SK-N-SH treated with all-trans-retinoic acid at 6 μM for 48 hours (cell line): ENCODE data around the gene SLC29A3.
A peak's percentile ranks its signal among the peaks of the same experiment; 100 is the strongest.

Experiments used
- ATAC-seq: fragments of 200-7000 bp; cut with Tn5 transposase; 3 replicates; pipeline ENCODE4 v1.9.1; 2020; ENCODE audit warnings: mild to moderate bottlenecking, moderate library complexity
- ARNTL ChIP-seq: fragments of 450-650 bp; formaldehyde crosslinking; IDR thresholded peaks from 2 replicates; pipeline ENCODE4 v1.5.0; 2020; ENCODE audit warnings: low read depth, mild to moderate bottlenecking, moderate library complexity, borderline replicate concordance
- BACH2 ChIP-seq: fragments of 250-450 bp; sonication (Bioruptor Pico); IDR thresholded peaks from 2 replicates; pipeline ENCODE4 v1.9.0; 2021; ENCODE audit warnings: mild to moderate bottlenecking, borderline replicate concordance
- CREB5 ChIP-seq: fragments of 250-450 bp; sonication (Bioruptor Pico); IDR thresholded peaks from 2 replicates; pipeline ENCODE4 v1.5.1; 2020; ENCODE audit warnings: low read depth, mild to moderate bottlenecking, moderate library complexity
- CSDC2 ChIP-seq: fragments of 250-450 bp; sonication (Bioruptor Pico); IDR thresholded peaks from 2 replicates; pipeline ENCODE4 v1.5.0; 2020; ENCODE audit warnings: mild to moderate bottlenecking, moderate library complexity
- ESRRG ChIP-seq: fragments of 250-450 bp; sonication (Bioruptor Pico); IDR thresholded peaks from 2 replicates; pipeline ENCODE4 v1.6.1; 2021; ENCODE audit warnings: mild to moderate bottlenecking
- GLIS3 ChIP-seq: fragments of 250-450 bp; sonication (Bioruptor Pico); IDR thresholded peaks from 2 replicates; pipeline ENCODE4 v1.5.0; 2020; ENCODE audit warnings: mild to moderate bottlenecking, moderate library complexity
- ISL1 ChIP-seq: fragments of 250-450 bp; sonication (Bioruptor Pico); IDR thresholded peaks from 2 replicates; pipeline ENCODE4 v2.1.2; 2022; ENCODE audit warnings: mild to moderate bottlenecking, moderate library complexity
- OSR1 ChIP-seq: fragments of 250-450 bp; sonication (Bioruptor Pico); IDR thresholded peaks from 2 replicates; pipeline ENCODE4 v1.8.0; 2022; ENCODE audit warnings: moderate library complexity, mild to moderate bottlenecking, inconsistent platforms
- POU6F1 ChIP-seq: fragments of 250-450 bp; sonication (Bioruptor Pico); IDR thresholded peaks from 2 replicates; pipeline ENCODE4 v1.8.0; 2021; ENCODE audit warnings: low read depth, mild to moderate bottlenecking, moderate library complexity, borderline replicate concordance
- PPARA ChIP-seq: fragments of 250-450 bp; sonication (Bioruptor Pico); IDR thresholded peaks from 2 replicates; pipeline ENCODE4 v1.5.0; 2020; ENCODE audit warnings: mild to moderate bottlenecking, borderline replicate concordance
- TCF4 ChIP-seq: fragments of 250-450 bp; sonication (Bioruptor Pico); IDR thresholded peaks from 2 replicates; pipeline ENCODE4 v1.8.0; 2021; ENCODE audit warnings: mild to moderate bottlenecking, moderate library complexity, borderline replicate concordance
- TOX ChIP-seq: fragments of 250-450 bp; sonication (Bioruptor Pico); IDR thresholded peaks from 2 replicates; pipeline ENCODE4 v1.8.0; 2021; ENCODE audit warnings: mild to moderate bottlenecking, moderate library complexity, borderline replicate concordance
- TSHZ2 ChIP-seq: fragments of 250-450 bp; sonication (Bioruptor Pico); IDR thresholded peaks from 2 replicates; pipeline ENCODE4 v1.5.0; 2020; ENCODE audit warnings: mild to moderate bottlenecking, moderate library complexity
- ZC3H10 ChIP-seq: fragments of 250-450 bp; sonication (Bioruptor Pico); IDR thresholded peaks from 2 replicates; pipeline ENCODE4 v1.5.1; 2021; ENCODE audit warnings: mild to moderate bottlenecking, moderate library complexity
- ZFP3 ChIP-seq: fragments of 250-450 bp; sonication (Bioruptor Pico); IDR thresholded peaks from 2 replicates; pipeline ENCODE4 v1.5.0; 2020; ENCODE audit warnings: mild to moderate bottlenecking, moderate library complexity
- ZFP30 ChIP-seq: fragments of 450-650 bp; formaldehyde crosslinking; IDR thresholded peaks from 2 replicates; pipeline ENCODE4 v1.5.0; 2022; ENCODE audit warnings: mild to moderate bottlenecking, moderate library complexity
- ZNF565 ChIP-seq: fragments of 450-650 bp; formaldehyde crosslinking; conservative IDR thresholded peaks from 2 replicates; pipeline ENCODE4 v1.5.0; 2020; ENCODE audit warnings: low read depth, mild to moderate bottlenecking, moderate library complexity
- ZNF70 ChIP-seq: fragments of 450-650 bp; formaldehyde crosslinking; IDR thresholded peaks from 2 replicates; pipeline ENCODE4 v1.5.0; 2020; ENCODE audit warnings: mild to moderate bottlenecking, moderate library complexity
- ZNF8 ChIP-seq: fragments of 450-650 bp; formaldehyde crosslinking; IDR thresholded peaks from 2 replicates; pipeline ENCODE4 v1.5.0; 2020; ENCODE audit warnings: mild to moderate bottlenecking, moderate library complexity
- TF ChIP-seq, protein P1 (sequence below): fragments of 250-450 bp; sonication (Bioruptor Pico); IDR thresholded peaks from 2 replicates; pipeline ENCODE4 v1.8.0; 2020; ENCODE audit warnings: mild to moderate bottlenecking, moderate library complexity, borderline replicate concordance
- TF ChIP-seq, protein P2 (sequence below): fragments of 250-450 bp; sonication (Bioruptor Pico); IDR thresholded peaks from 2 replicates; pipeline ENCODE4 v1.5.1; 2021; ENCODE audit warnings: mild to moderate bottlenecking, moderate library complexity

The SLC29A3 gene

DNA sequence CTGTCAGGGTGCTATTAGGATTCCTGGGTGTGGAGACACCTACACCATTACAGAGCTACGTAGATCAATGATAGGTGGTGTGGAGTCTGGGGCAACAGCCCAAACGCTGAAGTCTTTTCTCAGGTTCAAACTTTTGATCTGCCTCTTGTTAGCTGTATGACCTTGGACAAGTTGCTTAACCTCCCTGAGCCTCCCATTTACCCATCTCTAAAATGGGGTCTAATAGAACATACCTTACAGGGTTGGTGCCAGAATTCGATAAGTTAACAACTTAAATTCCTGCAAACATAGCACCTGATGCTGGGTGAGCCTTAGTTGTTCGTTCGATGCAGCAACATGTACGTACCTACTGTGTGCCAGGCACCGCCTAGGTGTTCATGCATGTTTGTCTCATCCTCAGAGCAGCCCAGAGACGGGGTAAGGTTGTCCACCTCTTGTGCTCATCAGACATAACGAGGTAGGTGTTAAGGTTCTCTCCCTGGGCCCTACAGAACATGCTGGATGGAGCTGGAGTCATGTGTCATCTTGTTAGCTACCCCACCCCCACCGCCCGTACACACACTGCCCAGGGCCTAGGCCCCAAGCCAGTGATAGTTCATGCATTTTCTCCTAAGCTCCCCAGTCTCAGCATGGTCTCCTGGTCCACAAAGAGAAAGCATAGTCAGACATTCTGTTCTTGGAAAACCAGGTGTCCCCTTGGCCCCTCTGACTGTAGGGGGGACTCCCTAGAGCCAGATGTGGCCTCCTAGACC, 41.0 kb upstream of the SLC29A3 start:
- TF ChIP-seq ARNTL (CRISPR knock-in tag) = no peak
- TF ChIP-seq ZNF8 (CRISPR knock-in tag) = no peak
- no peak for TF ChIP-seq TOX (CRISPR knock-in tag)
- TF ChIP-seq, protein P1, sequence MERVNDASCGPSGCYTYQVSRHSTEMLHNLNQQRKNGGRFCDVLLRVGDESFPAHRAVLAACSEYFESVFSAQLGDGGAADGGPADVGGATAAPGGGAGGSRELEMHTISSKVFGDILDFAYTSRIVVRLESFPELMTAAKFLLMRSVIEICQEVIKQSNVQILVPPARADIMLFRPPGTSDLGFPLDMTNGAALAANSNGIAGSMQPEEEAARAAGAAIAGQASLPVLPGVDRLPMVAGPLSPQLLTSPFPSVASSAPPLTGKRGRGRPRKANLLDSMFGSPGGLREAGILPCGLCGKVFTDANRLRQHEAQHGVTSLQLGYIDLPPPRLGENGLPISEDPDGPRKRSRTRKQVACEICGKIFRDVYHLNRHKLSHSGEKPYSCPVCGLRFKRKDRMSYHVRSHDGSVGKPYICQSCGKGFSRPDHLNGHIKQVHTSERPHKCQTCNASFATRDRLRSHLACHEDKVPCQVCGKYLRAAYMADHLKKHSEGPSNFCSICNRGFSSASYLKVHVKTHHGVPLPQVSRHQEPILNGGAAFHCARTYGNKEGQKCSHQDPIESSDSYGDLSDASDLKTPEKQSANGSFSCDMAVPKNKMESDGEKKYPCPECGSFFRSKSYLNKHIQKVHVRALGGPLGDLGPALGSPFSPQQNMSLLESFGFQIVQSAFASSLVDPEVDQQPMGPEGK (CRISPR knock-in tag) = no peak
- TF ChIP-seq ZFP3 (CRISPR knock-in tag) = no peak
- no peak for TF ChIP-seq ZC3H10
- TF ChIP-seq ZNF565 (CRISPR knock-in tag) = no peak
- TF ChIP-seq CSDC2 (CRISPR knock-in tag) = no peak
- TF ChIP-seq POU6F1 (CRISPR knock-in tag) = no peak
- no peak for TF ChIP-seq BACH2 (CRISPR knock-in tag)
- TF ChIP-seq, protein P2, sequence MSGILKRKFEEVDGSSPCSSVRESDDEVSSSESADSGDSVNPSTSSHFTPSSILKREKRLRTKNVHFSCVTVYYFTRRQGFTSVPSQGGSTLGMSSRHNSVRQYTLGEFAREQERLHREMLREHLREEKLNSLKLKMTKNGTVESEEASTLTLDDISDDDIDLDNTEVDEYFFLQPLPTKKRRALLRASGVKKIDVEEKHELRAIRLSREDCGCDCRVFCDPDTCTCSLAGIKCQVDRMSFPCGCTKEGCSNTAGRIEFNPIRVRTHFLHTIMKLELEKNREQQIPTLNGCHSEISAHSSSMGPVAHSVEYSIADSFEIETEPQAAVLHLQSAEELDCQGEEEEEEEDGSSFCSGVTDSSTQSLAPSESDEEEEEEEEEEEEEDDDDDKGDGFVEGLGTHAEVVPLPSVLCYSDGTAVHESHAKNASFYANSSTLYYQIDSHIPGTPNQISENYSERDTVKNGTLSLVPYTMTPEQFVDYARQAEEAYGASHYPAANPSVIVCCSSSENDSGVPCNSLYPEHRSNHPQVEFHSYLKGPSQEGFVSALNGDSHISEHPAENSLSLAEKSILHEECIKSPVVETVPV (CRISPR knock-in tag) = no peak
- no peak for TF ChIP-seq ISL1 (CRISPR knock-in tag)
- no peak for TF ChIP-seq GLIS3
- no peak for TF ChIP-seq ESRRG (CRISPR knock-in tag)
- no peak for TF ChIP-seq CREB5 (CRISPR knock-in tag)
- no peak for TF ChIP-seq OSR1 (CRISPR knock-in tag)
- no peak for TF ChIP-seq PPARA (CRISPR knock-in tag)
- no peak for TF ChIP-seq TSHZ2 (CRISPR knock-in tag)
- TF ChIP-seq ZNF70 = no peak
- no peak for TF ChIP-seq ZFP30
- ATAC-seq = no peak

DNA sequence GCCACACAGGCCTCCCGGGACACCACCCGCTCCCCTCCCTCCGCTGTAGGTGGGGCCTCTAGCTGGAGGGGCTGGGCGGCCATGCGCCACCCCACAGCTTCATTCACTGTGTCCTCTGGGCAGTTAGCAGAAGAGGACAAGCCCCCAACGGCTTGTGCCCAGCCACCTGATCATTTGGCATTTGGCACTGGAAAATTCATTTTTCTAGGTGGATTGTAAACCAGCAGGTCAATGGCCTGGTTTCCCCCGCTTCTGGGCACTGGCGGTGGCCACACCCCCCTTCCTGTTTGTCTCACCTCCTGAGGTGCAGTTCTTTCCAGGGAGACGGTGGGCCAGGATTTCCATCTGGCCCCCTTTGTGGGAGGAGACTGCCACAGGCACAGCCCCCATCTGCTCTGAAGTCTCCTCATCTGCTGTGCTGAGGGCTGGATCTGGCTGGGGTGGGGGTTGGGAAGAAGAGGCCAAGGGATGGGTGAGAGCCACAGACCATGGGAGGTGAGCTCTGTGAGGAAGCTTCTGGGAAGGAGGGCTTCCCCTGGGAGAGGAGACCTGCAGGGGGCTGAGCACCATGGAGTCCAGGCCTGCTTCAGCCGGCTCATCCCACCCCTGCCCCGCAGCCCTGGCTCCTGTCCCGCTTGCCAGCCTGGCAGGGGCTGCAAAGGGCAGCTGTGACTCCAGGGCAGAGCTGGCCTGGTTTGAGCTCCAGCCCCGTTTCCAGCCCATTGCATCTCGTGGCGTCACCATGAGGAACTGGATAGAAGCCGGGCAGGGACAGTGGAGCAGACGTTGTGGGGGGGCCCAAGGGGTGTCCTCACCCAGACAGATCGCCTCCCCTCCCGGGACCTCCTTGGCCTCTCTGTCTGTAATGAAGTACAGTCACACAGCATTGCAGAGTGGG, 40.1 kb upstream of the SLC29A3 start:
- ATAC-seq = peak; percentile 48
- no peak for TF ChIP-seq TOX (CRISPR knock-in tag)
- 0 out of 2 replicates have a peak, but pooled peaks have one; percentile 49 for TF ChIP-seq TCF4 (CRISPR knock-in tag)
- TF ChIP-seq ARNTL (CRISPR knock-in tag) = no peak
- TF ChIP-seq OSR1 (CRISPR knock-in tag) = no peak
